Neural progenitor cell (in vitro differentiated cells): ENCODE measurements around the gene STARD3NL. TPM values are rescaled to one million over a fixed set of nuclear protein-coding genes. Genes with fewer than 3 reads are reported as not detected.

Experiments used
- DNase-seq: peaks from one replicate; pipeline ENCODE4 v3.0.0-alpha.2; 2016; ENCODE audit warnings: low spot score
- H2AFZ ChIP-seq: fragments of 200-600 bp; sonication (generic); replicated peaks from 2 replicates; pipeline ENCODE4 v1.6.1; 2016; ENCODE audit warnings: antibody characterized with exemption
- H3F3A ChIP-seq: fragments of 200-600 bp; sonication (generic); 2 replicates; pipeline ENCODE4 v1.6.1; 2016; ENCODE audit warnings: antibody characterized with exemption, low read depth
- H3K27ac ChIP-seq: fragments of 200-600 bp; sonication (generic); 2 replicates; pipeline ENCODE4 v1.5.1; 2016; ENCODE audit warnings: mild to moderate bottlenecking
- H3K27me3 ChIP-seq: fragments of 200-600 bp; sonication (generic); 2 replicates; pipeline ENCODE4 v1.6.1; 2016; ENCODE audit warnings: mild to moderate bottlenecking, moderate library complexity
- H3K36me3 ChIP-seq: fragments of 200-600 bp; sonication (generic); 2 replicates; pipeline ENCODE4 v1.5.1; 2016
- H3K4me1 ChIP-seq: fragments of 200-600 bp; sonication (generic); 2 replicates; pipeline ENCODE4 v1.6.1; 2016; ENCODE audit warnings: mixed run types
- H3K4me2 ChIP-seq: fragments of 200-600 bp; sonication (generic); 2 replicates; pipeline ENCODE4 v1.6.1; 2016
- H3K4me3 ChIP-seq: fragments of 200-600 bp; sonication (generic); 2 replicates; pipeline ENCODE4 v1.5.1; 2016
- H3K79me2 ChIP-seq: fragments of 200-600 bp; sonication (generic); 2 replicates; pipeline ENCODE4 v1.6.1; 2016; ENCODE audit warnings: low read depth
- H3K9ac ChIP-seq: fragments of 200-600 bp; sonication (generic); 2 replicates; pipeline ENCODE4 v1.6.1; 2016
- H3K9me3 ChIP-seq: fragments of 200-600 bp; sonication (generic); 2 replicates; pipeline ENCODE4 v1.5.1; 2016; ENCODE audit warnings: low read depth
- H4K20me1 ChIP-seq: fragments of 200-600 bp; sonication (generic); 2 replicates; pipeline ENCODE4 v1.6.1; 2016; ENCODE audit warnings: low read depth
- H3K27ac Mint-ChIP-seq: 3 replicates; pipeline ENCODE4 v1.8.0; 2021; ENCODE audit warnings: mixed read lengths
- H3K27me3 Mint-ChIP-seq: 2 replicates; pipeline ENCODE4 v1.8.0; 2022; ENCODE audit warnings: low read depth, mild to moderate bottlenecking, inconsistent platforms, moderate library complexity, mixed read lengths; ENCODE audit not compliant: insufficient read depth
- H3K36me3 Mint-ChIP-seq: 3 replicates; pipeline ENCODE4 v1.8.0; 2021; ENCODE audit warnings: mixed read lengths
- H3K4me1 Mint-ChIP-seq: 3 replicates; pipeline ENCODE4 v1.8.0; 2021; ENCODE audit warnings: mixed read lengths
- H3K4me3 Mint-ChIP-seq: 3 replicates; pipeline ENCODE4 v1.8.0; 2021; ENCODE audit warnings: mild to moderate bottlenecking, moderate library complexity, mixed read lengths
- H3K9me3 Mint-ChIP-seq: 3 replicates; pipeline ENCODE4 v1.8.0; 2020; ENCODE audit warnings: mixed read lengths
- EZH2 ChIP-seq: fragments of 200-600 bp; sonication (generic); IDR thresholded peaks from 2 replicates; pipeline ENCODE4 v1.6.1; 2017; ENCODE audit warnings: antibody characterized with exemption, mild to moderate bottlenecking, moderate library complexity
- EZH2phosphoT487 ChIP-seq: fragments of 200-600 bp; sonication (generic); IDR thresholded peaks from 2 replicates; pipeline ENCODE4 v1.6.1; 2017; ENCODE audit warnings: antibody characterized with exemption
- total RNA-seq: library from RNA; depleted of rRNA; stranded (reverse); fragments of >200 nt; gene quantifications from 2 replicates; pipeline ENCODE4 v1.2.3, GENCODE V29; 2015; ENCODE audit warnings: low replicate concordance
- TF ChIP-seq, protein P1 (sequence below): fragments of 200-600 bp; sonication (generic); IDR thresholded peaks from 2 replicates; pipeline ENCODE4 v1.5.1; 2017; ENCODE audit warnings: antibody characterized with exemption, mild to moderate bottlenecking

STARD3NL gene
- total RNA-seq, 1 donor from 2014 or later, result 121 TPM

DNA sequence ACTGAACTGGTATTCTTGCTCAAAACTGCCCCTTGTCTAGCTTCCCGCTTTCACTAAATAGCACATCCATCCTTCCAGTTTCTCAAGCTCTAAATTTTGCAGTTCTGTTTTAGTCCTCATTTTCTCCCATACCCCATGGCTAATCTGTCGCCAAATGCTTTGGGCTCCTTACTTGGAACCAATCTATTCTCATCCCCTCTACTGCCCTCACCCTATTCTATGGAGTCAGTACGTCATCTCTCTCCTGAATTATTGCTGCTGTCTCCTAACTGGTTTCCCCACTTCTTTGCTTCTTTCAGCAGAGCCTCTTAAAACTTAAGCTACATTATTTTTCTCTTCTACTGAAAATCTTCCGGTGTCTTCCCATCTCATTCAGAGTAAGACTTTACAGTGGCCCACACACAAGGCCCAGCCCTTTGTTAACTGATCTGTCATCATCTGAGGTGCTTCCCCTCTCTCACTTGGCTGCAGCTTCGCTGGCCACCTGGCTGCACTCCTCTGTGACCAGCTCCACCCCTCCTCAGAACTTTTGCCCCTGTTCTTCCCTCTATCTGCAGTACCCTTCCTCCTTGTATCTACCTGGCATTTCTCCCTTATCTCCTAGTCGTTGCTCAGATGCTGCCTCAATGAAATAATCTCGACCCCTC, 9.9 kb downstream of the STARD3NL start:
- H3K4me1 Mint-ChIP-seq, result peaks cover 29% of the 10 kb centered on the region

DNA sequence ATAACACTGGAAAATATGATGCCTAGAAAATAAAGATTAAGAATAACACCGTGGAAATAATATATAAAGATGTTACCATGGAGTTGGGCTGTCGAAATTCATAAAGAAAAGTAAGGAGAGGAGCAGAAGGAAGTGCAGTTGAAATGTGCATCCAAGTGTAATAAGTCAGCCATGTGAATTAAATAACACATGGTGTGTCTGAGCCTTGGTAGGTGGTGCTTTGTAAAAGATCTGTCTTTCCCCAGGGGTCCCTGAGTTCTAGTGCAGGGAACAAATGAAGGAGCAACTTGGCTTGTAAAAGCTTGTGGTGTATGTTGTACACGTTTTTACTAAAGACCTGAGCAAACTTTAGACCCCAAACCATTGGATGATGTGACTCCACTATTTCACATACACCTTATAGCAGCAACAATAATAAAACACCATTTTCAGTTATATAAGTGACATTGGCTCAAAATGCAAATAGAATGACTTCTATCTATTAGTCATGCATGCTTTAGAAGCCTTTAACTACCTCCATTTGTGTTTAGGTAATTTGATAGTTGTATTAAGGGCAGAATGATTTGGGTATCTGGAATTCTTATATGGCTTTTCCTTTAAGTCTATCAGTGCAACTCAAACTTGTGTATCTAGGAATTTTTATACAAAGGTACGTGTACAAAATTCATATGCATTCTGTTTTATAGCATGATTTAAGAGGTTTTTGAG, 11.3 kb downstream of the STARD3NL start:
- Histone ChIP-seq H3K79me2 (peaks cover 100% of the 10 kb centered on the region), H4K20me1 (peaks cover 57% of the 10 kb centered on the region), H2AFZ (no peak overlapping the region), H3K4me2 (no peak overlapping the region), H3F3A (no peaks in the 10 kb centered on the region), H3K9me3 (no peaks in the 10 kb centered on the region), H3K9ac (no peak overlapping the region), H3K4me1 (peaks cover 22% of the 10 kb centered on the region), H3K27ac (no peak overlapping the region), H3K4me3 (no peak overlapping the region), H3K36me3 (no peaks in the 10 kb centered on the region), H3K27me3 (no peaks in the 10 kb centered on the region)
- H3K4me3 Mint-ChIP-seq, result no peak overlapping the region
- peaks cover 29% of the 10 kb centered on the region for H3K4me1 Mint-ChIP-seq
- peaks cover 36% of the 10 kb centered on the region for H3K36me3 Mint-ChIP-seq
- DNase-seq, result no peak
- TF ChIP-seq EZH2phosphoT487 (no peak), EZH2 (no peak)
- TF ChIP-seq, protein P1, sequence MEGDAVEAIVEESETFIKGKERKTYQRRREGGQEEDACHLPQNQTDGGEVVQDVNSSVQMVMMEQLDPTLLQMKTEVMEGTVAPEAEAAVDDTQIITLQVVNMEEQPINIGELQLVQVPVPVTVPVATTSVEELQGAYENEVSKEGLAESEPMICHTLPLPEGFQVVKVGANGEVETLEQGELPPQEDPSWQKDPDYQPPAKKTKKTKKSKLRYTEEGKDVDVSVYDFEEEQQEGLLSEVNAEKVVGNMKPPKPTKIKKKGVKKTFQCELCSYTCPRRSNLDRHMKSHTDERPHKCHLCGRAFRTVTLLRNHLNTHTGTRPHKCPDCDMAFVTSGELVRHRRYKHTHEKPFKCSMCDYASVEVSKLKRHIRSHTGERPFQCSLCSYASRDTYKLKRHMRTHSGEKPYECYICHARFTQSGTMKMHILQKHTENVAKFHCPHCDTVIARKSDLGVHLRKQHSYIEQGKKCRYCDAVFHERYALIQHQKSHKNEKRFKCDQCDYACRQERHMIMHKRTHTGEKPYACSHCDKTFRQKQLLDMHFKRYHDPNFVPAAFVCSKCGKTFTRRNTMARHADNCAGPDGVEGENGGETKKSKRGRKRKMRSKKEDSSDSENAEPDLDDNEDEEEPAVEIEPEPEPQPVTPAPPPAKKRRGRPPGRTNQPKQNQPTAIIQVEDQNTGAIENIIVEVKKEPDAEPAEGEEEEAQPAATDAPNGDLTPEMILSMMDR, result no peak
- H3K27me3 Mint-ChIP-seq, result no peaks in the 10 kb centered on the region
- H3K27ac Mint-ChIP-seq, result no peak overlapping the region
- peaks cover 25% of the 10 kb centered on the region for H3K9me3 Mint-ChIP-seq

More for the DNA sequence above, 9.9 kb downstream of the STARD3NL start:
- peaks cover 22% of the 10 kb centered on the region for H3K4me1 ChIP-seq
- peak; percentile 11 for DNase-seq
- no peak overlapping the region for H3K9ac ChIP-seq
- peaks cover 57% of the 10 kb centered on the region for H4K20me1 ChIP-seq
- Mint-ChIP-seq H3K27ac (peak overlapping the region; percentile 9), H3K36me3 (peaks cover 43% of the 10 kb centered on the region), H3K27me3 (no peaks in the 10 kb centered on the region), H3K4me3 (no peak overlapping the region), H3K9me3 (peaks cover 18% of the 10 kb centered on the region)
- no peaks in the 10 kb centered on the region for H3F3A ChIP-seq
- no peak overlapping the region for H3K4me3 ChIP-seq
- TF ChIP-seq EZH2, result no peak
- TF ChIP-seq EZH2phosphoT487, result no peak
- TF ChIP-seq, protein P1, result no peak
- no peaks in the 10 kb centered on the region for H3K36me3 ChIP-seq
- H3K9me3 ChIP-seq, result no peaks in the 10 kb centered on the region
- no peak overlapping the region for H3K4me2 ChIP-seq
- no peaks in the 10 kb centered on the region for H3K27me3 ChIP-seq
- no peak overlapping the region for H3K27ac ChIP-seq
- peaks cover 100% of the 10 kb centered on the region for H3K79me2 ChIP-seq
- no peak overlapping the region for H2AFZ ChIP-seq

DNA sequence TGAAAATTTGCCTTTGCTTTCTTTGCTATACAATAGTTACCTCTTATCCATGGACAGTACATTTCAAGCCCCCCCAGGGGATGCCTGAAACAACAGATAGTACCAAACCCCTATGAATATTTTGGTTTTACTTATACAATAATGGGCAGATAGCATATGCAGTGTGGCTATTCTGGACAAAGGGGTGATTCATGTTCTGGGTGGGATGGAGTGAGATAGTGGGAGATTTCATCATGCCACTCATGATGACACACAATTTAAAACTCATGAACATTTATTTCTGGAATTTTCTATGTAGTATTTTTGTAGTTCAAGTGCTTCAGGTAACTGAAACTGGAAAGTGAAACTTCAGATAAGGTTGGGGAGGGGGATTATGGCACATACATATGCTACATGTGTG, 12.0 kb downstream of the STARD3NL start:
- no peak overlapping the region for H3K27ac Mint-ChIP-seq
- Histone ChIP-seq H3K9ac (no peak overlapping the region), H3K9me3 (no peaks in the 10 kb centered on the region), H3K36me3 (no peaks in the 10 kb centered on the region), H2AFZ (no peak overlapping the region), H3K4me3 (no peak overlapping the region), H3K27ac (no peak overlapping the region), H3F3A (no peaks in the 10 kb centered on the region), H3K27me3 (no peaks in the 10 kb centered on the region), H3K79me2 (peaks cover 100% of the 10 kb centered on the region), H3K4me2 (no peak overlapping the region), H4K20me1 (peaks cover 59% of the 10 kb centered on the region), H3K4me1 (peaks cover 22% of the 10 kb centered on the region)
- H3K27me3 Mint-ChIP-seq, result no peaks in the 10 kb centered on the region
- peaks cover 34% of the 10 kb centered on the region for H3K36me3 Mint-ChIP-seq
- no peak for TF ChIP-seq EZH2phosphoT487
- TF ChIP-seq EZH2, result no peak
- TF ChIP-seq, protein P1, result no peak
- peaks cover 25% of the 10 kb centered on the region for H3K9me3 Mint-ChIP-seq
- H3K4me3 Mint-ChIP-seq, result no peak overlapping the region
- DNase-seq, result no peak
- H3K4me1 Mint-ChIP-seq, result peaks cover 29% of the 10 kb centered on the region
